WTC11 (cell line): Measurements from ENCODE around the gene IGFN1. TPM values are rescaled to one million over a fixed set of nuclear protein-coding genes. Genes with fewer than 3 reads are reported as not detected.

Experiments
- ATAC-seq: fragments of 200-7000 bp; cut with Tn5 transposase; 2 replicates; pipeline ENCODE4 v1.10.0; 2021; ENCODE audit warnings: mild to moderate bottlenecking, moderate library complexity
- CTCF ChIA-PET: fragments of 300-600 bp; sonication (Branson Sonifier 250); formaldehyde crosslinking; loops from one replicate; lab custom pipeline; 2021; ENCODE audit warnings: antibody characterized with exemption; lab: Charles Lee
- POLR2A ChIA-PET: fragments of 350-600 bp; sonication (Branson Sonifier 250); formaldehyde crosslinking; loops from one replicate; lab custom pipeline; 2021; ENCODE audit warnings: antibody characterized with exemption; lab: Charles Lee
- DNase-seq: peaks from one replicate; pipeline ENCODE4 v3.0.0; 2021; ENCODE audit warnings: low spot score
- H3K27ac Mint-ChIP-seq: 2 replicates; pipeline ENCODE4 v1.8.0; 2021; ENCODE audit warnings: mixed read lengths
- H3K27me3 Mint-ChIP-seq: 2 replicates; pipeline ENCODE4 v1.8.0; 2021; ENCODE audit warnings: low read depth, mild to moderate bottlenecking, moderate library complexity, mixed read lengths
- H3K36me3 Mint-ChIP-seq: 2 replicates; pipeline ENCODE4 v1.8.0; 2021; ENCODE audit warnings: mixed read lengths
- H3K4me1 Mint-ChIP-seq: 2 replicates; pipeline ENCODE4 v1.8.0; 2022; ENCODE audit warnings: mixed read lengths
- H3K4me3 Mint-ChIP-seq: 2 replicates; pipeline ENCODE4 v1.8.0; 2021; ENCODE audit warnings: mild to moderate bottlenecking, moderate library complexity, mixed read lengths
- H3K9me3 Mint-ChIP-seq: 2 replicates; pipeline ENCODE4 v1.8.0; 2021; ENCODE audit warnings: mixed read lengths
- AFF4 ChIP-seq: sonication (generic); formaldehyde crosslinking; IDR thresholded peaks from 2 replicates; pipeline ENCODE4 v1.8.1; 2023; ENCODE audit warnings: mild to moderate bottlenecking, missing genetic modification reagents, borderline replicate concordance
- ATF2 ChIP-seq: sonication (generic); formaldehyde crosslinking; IDR thresholded peaks from 2 replicates; pipeline ENCODE4 v1.8.1; 2022; ENCODE audit warnings: low read depth, missing genetic modification reagents, borderline replicate concordance
- CBFB ChIP-seq: sonication (generic); formaldehyde crosslinking; IDR thresholded peaks from 2 replicates; pipeline ENCODE4 v1.8.1; 2022; ENCODE audit warnings: mild to moderate bottlenecking, low read depth, missing genetic modification reagents
- CTCF ChIP-seq: fragments of 200-600 bp; IDR thresholded peaks from 2 replicates; pipeline ENCODE4 v1.8.0; 2022; ENCODE audit warnings: antibody characterized with exemption
- E2F5 ChIP-seq: sonication (generic); formaldehyde crosslinking; IDR thresholded peaks from 2 replicates; pipeline ENCODE4 v1.8.1; 2022; ENCODE audit warnings: mild to moderate bottlenecking, moderate library complexity, missing genetic modification reagents
- ELF4 ChIP-seq: sonication (generic); formaldehyde crosslinking; IDR thresholded peaks from 2 replicates; pipeline ENCODE4 v1.8.1; 2022; ENCODE audit warnings: low read depth, mild to moderate bottlenecking, moderate library complexity, missing genetic modification reagents
- EMX1 ChIP-seq: fragments of 250-450 bp; sonication (Bioruptor Pico); IDR thresholded peaks from 2 replicates; pipeline ENCODE4 v1.8.0; 2021; ENCODE audit warnings: mild to moderate bottlenecking
- ETV6 ChIP-seq: sonication (generic); formaldehyde crosslinking; IDR thresholded peaks from 2 replicates; pipeline ENCODE4 v1.8.1; 2022; ENCODE audit warnings: mild to moderate bottlenecking, missing genetic modification reagents
- FOXK1 ChIP-seq: sonication (generic); formaldehyde crosslinking; IDR thresholded peaks from 2 replicates; pipeline ENCODE4 v1.8.0; 2022; ENCODE audit warnings: mild to moderate bottlenecking, moderate library complexity, missing genetic modification reagents
- GTF2I ChIP-seq: fragments of 250-450 bp; sonication (Bioruptor Pico); conservative IDR thresholded peaks from 2 replicates; pipeline ENCODE4 v1.4.0; 2021; ENCODE audit warnings: mild to moderate bottlenecking
- KAT7 ChIP-seq: sonication (generic); formaldehyde crosslinking; IDR thresholded peaks from 2 replicates; pipeline ENCODE4 v1.8.1; 2023; ENCODE audit warnings: missing genetic modification reagents, mild to moderate bottlenecking, borderline replicate concordance
- USF1 ChIP-seq: sonication (generic); formaldehyde crosslinking; IDR thresholded peaks from 2 replicates; pipeline ENCODE4 v1.8.0; 2022; ENCODE audit warnings: mild to moderate bottlenecking, missing genetic modification reagents
- USF2 ChIP-seq: sonication (generic); formaldehyde crosslinking; IDR thresholded peaks from 2 replicates; pipeline ENCODE4 v1.8.1; 2023; ENCODE audit warnings: mild to moderate bottlenecking, missing genetic modification reagents, moderate library complexity
- ZBTB43 ChIP-seq: sonication (generic); formaldehyde crosslinking; IDR thresholded peaks from 2 replicates; pipeline ENCODE4 v1.8.1; 2023; ENCODE audit warnings: mild to moderate bottlenecking, missing genetic modification reagents
- ZNF121 ChIP-seq: sonication (generic); formaldehyde crosslinking; IDR thresholded peaks from 2 replicates; pipeline ENCODE4 v1.8.0; 2023; ENCODE audit warnings: missing genetic modification reagents
- ZNF219 ChIP-seq: sonication (generic); formaldehyde crosslinking; IDR thresholded peaks from 2 replicates; pipeline ENCODE4 v1.8.0; 2023; ENCODE audit warnings: missing genetic modification reagents, mild to moderate bottlenecking, borderline replicate concordance
- ZNF416 ChIP-seq: fragments of 250-450 bp; sonication (Bioruptor Pico); IDR thresholded peaks from 2 replicates; pipeline ENCODE4 v1.9.0; 2021; ENCODE audit warnings: mild to moderate bottlenecking, inconsistent platforms
- ZNF671 ChIP-seq: fragments of 250-450 bp; sonication (Bioruptor Pico); IDR thresholded peaks from 2 replicates; pipeline ENCODE4 v1.8.0; 2021; ENCODE audit warnings: mild to moderate bottlenecking
- ZSCAN18 ChIP-seq: fragments of 250-450 bp; sonication (Bioruptor Pico); IDR thresholded peaks from 2 replicates; pipeline ENCODE4 v2.1.2; 2022; ENCODE audit warnings: mild to moderate bottlenecking, moderate library complexity
- total RNA-seq: library from RNA; stranded (reverse); gene quantifications from 3 replicates; pipeline ENCODE4 v1.2.3, GENCODE V29; 2021

The IGFN1 gene
- total RNA-seq, 1 experiment from 2014 or later, result 0.11 TPM

- TF ChIP-seq CBFB, result no peak
- TF ChIP-seq, all 79 proteins: peak for 0
Measured at GRCh38 chr1:201212461-201213055, 21.9 kb downstream of the IGFN1 start (continued).

- DNase-seq (no peak), ATAC-seq (no peak)
- POLR2A ChIA-PET, result no interaction called here
- H3K4me1 Mint-ChIP-seq, result peaks cover 8% of the 10 kb centered on the region
- no peak overlapping the region for H3K4me3 Mint-ChIP-seq
- H3K36me3 Mint-ChIP-seq, result no peaks in the 10 kb centered on the region
- CTCF ChIA-PET, result interaction anchor here (2.0 kb wide), 1 partner anchor 41 kb away, joined by 6 read pairs; no protein-coding TSS in a partner anchor
- H3K27me3 Mint-ChIP-seq, result peaks cover 30% of the 10 kb centered on the region
- H3K9me3 Mint-ChIP-seq, result no peaks in the 10 kb centered on the region
- TF ChIP-seq ZNF219 (CRISPR knock-in tag), result no peak
- no peak for TF ChIP-seq CTCF
- TF ChIP-seq ZSCAN18, result no peak
- no peak for TF ChIP-seq GTF2I (CRISPR knock-in tag)
- no peak for TF ChIP-seq ATF2 (CRISPR knock-in tag)
- TF ChIP-seq EMX1 (CRISPR knock-in tag), result no peak
- no peak for TF ChIP-seq USF2 (CRISPR knock-in tag)
- TF ChIP-seq E2F5, result no peak
- TF ChIP-seq ELF4 (CRISPR knock-in tag), result no peak
- TF ChIP-seq ZBTB43 (CRISPR knock-in tag), result no peak
- no peak for TF ChIP-seq FOXK1 (CRISPR knock-in tag)
- TF ChIP-seq ZNF671 (CRISPR knock-in tag), result no peak
- no peak overlapping the region for H3K27ac Mint-ChIP-seq
Measured at GRCh38 chr1:201213106-201213770, 22.6 kb downstream of the IGFN1 start.

- no peaks in the 10 kb centered on the region for H3K36me3 Mint-ChIP-seq
- POLR2A ChIA-PET, result no interaction called here
- ATAC-seq (no peak), DNase-seq (no peak)
- H3K27me3 Mint-ChIP-seq, result peaks cover 25% of the 10 kb centered on the region
- H3K4me3 Mint-ChIP-seq, result no peak overlapping the region
- CTCF ChIA-PET, result interaction anchor here (0.9 to 2.0 kb wide), 8 partner anchors 9 to 162 kb away, joined by 3 to 20 read pairs (median 6); partner anchors contain the start of gene TMEM9
- peaks cover 8% of the 10 kb centered on the region for H3K4me1 Mint-ChIP-seq
- H3K27ac Mint-ChIP-seq, result no peak overlapping the region
- H3K9me3 Mint-ChIP-seq, result no peaks in the 10 kb centered on the region
- TF ChIP-seq KAT7 (CRISPR knock-in tag) (no peak), GTF2I (CRISPR knock-in tag) (no peak), ZNF416 (no peak), AFF4 (no peak), USF1 (CRISPR knock-in tag) (no peak), ETV6 (no peak), ZNF121 (CRISPR knock-in tag) (no peak)
Measured at GRCh38 chr1:201213926-201214325, 23.3 kb downstream of the IGFN1 start.
